Activated CD8-positive, alpha-beta T cell treated with anti-CD3 and anti-CD28 coated beads, Interleukin-2, amount 10 ng/mL, durations not matched to agents 7 days and 5 days (primary cell): Measurements from ENCODE around the gene SLC43A2. TPM values are rescaled to one million over a fixed set of nuclear protein-coding genes. Genes with fewer than 3 reads are reported as not detected.

ENCODE experiments used
- ATAC-seq: fragments of 150-1000 bp; cut with Tn5 transposase; one replicate; pipeline ENCODE4 v1.10.0; 2021; ENCODE audit warnings: moderate library complexity
- CTCF ChIA-PET: fragments of 350-600 bp; sonication (Branson Sonifier 250); formaldehyde crosslinking; loops from one replicate; lab custom pipeline; 2021; ENCODE audit warnings: antibody characterized with exemption; lab: Charles Lee
- POLR2A ChIA-PET: fragments of 350-600 bp; sonication (Branson Sonifier 250); formaldehyde crosslinking; loops from one replicate; lab custom pipeline; 2021; ENCODE audit warnings: antibody characterized with exemption; lab: Charles Lee
- DNase-seq: peaks from one replicate; pipeline ENCODE4 v3.0.0-alpha.2; 2020
- H3K27ac Mint-ChIP-seq: one replicate; pipeline ENCODE4 v1.8.0; 2021; ENCODE audit warnings: mild to moderate bottlenecking, mixed read lengths
- H3K27me3 Mint-ChIP-seq: one replicate; pipeline ENCODE4 v1.8.0; 2021; ENCODE audit warnings: low read depth, mixed read lengths
- H3K36me3 Mint-ChIP-seq: one replicate; pipeline ENCODE4 v1.8.0; 2021; ENCODE audit warnings: low read depth, mixed read lengths
- H3K4me1 Mint-ChIP-seq: one replicate; pipeline ENCODE4 v1.8.0; 2021; ENCODE audit warnings: low read depth, mixed read lengths
- H3K4me3 Mint-ChIP-seq: one replicate; pipeline ENCODE4 v1.8.0; 2021; ENCODE audit warnings: mild to moderate bottlenecking, mixed read lengths
- H3K9me3 Mint-ChIP-seq: one replicate; pipeline ENCODE4 v1.8.0; 2022; ENCODE audit warnings: mixed read lengths; ENCODE audit not compliant: insufficient read depth
- total RNA-seq, 2 experiments: library from RNA; stranded (reverse); gene quantifications; one replicate each; pipeline ENCODE4 v1.2.3, GENCODE V29; 2021

Gene SLC43A2
- total RNA-seq, 2 experiments from 2014 or later = 0.55 to 0.68 TPM

- ATAC-seq (no peak), DNase-seq (no peak)
- H3K4me1 Mint-ChIP-seq = peaks cover 5% of the 10 kb centered on the region
- H3K4me3 Mint-ChIP-seq = no peak overlapping the region
- H3K36me3 Mint-ChIP-seq = no peaks in the 10 kb centered on the region
- no peak overlapping the region for H3K27ac Mint-ChIP-seq
- H3K27me3 Mint-ChIP-seq = no peaks in the 10 kb centered on the region
- H3K9me3 Mint-ChIP-seq = peaks cover 8% of the 10 kb centered on the region
- ChIA-PET POLR2A (no interaction called here), CTCF (no interaction called here)
These were observed 30.7 kb downstream of the SLC43A2 start for GRCh38 chr17:1597861-1598342.

- CTCF ChIA-PET = interaction anchor here (0.7 kb wide), 1 partner anchor 20 kb away, joined by 3 read pairs; no protein-coding TSS in a partner anchor
- no peak overlapping the region for H3K4me3 Mint-ChIP-seq
These were observed 35.1 kb downstream of the SLC43A2 start for GRCh38 chr17:1593630-1593931.

DNA sequence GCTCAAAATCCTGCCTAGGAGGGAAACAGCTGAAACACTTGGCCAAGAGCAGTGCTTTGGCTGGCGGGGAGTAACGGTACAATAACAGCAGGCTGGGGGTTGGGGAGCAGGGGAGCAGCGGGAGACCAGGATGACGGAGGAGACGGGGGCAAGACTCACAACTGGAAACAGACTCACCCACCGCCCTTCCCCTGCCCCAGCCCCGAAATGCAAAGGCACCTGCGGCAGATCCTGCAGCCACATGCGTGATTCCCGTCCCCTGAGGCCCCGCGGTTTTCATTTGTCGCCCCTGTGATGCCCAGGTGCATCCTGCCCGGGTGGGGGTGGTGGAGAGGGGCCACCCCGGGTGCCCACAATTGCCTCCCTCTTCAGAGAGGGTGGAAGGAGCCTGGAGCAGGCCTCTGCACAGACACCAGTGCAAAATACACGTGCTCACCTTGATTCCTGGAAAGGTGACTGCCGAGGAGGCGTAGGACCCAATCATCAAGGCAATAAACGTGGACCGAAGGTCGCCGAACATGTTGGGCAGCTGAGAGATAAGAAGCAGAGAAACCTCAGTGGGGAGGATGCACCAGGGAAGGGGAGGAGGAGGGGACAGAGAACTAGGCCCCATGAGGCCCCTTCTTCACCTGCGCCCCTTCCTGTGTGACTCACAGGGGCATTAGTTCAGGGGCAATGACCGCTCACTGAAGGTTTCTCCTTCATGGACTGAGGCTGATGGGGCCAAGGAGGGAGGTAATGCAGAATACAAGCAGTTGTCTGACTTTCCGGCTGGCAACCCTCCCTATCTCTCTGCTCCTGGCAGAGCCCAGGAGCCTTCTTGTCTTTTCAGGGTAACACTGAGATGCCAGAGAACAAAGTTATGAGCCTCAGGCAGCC is 35.6 kb downstream of the SLC43A2 start:
- H3K27ac Mint-ChIP-seq = peak overlapping the region; percentile 55
- peaks cover 13% of the 10 kb centered on the region for H3K4me1 Mint-ChIP-seq
- DNase-seq = no peak
- ATAC-seq = no peak
- no peaks in the 10 kb centered on the region for H3K27me3 Mint-ChIP-seq
- POLR2A ChIA-PET = no interaction called here
- H3K9me3 Mint-ChIP-seq = no peaks in the 10 kb centered on the region
- H3K36me3 Mint-ChIP-seq = no peaks in the 10 kb centered on the region
- CTCF ChIA-PET = no interaction called here
- no peak overlapping the region for H3K4me3 Mint-ChIP-seq

More at GRCh38 chr17:1593630-1593931, 35.1 kb downstream of the SLC43A2 start:
- Mint-ChIP-seq H3K4me1 (peaks cover 13% of the 10 kb centered on the region), H3K9me3 (no peaks in the 10 kb centered on the region), H3K27me3 (no peaks in the 10 kb centered on the region), H3K36me3 (no peaks in the 10 kb centered on the region), H3K27ac (no peak overlapping the region)
- POLR2A ChIA-PET = no interaction called here
- DNase-seq = no peak
- ATAC-seq = no peak

DNA sequence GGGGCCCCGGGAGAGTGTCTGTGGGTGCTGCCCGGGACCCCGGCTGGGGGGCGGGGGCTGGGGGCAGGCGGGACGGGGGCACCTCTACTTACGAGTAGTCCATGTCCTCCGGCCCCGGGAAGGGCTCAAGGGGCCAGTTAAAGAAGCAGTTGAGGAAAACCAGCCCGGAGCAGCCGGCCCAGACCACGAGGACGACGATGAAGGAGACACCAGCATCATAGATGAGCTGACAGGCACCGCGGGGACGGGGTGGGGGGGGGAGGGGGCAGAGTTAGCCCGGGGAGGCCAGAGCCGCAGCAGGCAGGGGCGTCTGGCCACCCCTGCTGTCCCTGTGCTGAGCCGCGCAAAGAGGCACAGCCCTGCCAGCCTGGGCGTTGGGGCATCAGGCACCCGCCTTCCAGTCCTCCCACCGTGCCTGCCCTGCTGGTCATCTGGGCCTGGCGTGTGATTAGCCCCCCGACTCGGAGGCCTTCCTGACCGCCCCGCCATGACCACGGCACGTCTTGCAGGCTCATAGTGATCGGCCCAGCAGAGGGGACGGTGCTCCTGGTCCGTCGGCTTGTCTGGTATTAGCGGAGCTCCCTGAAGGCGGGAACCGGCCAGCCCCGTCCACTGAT is 37.1 kb downstream of the SLC43A2 start:
- ChIA-PET CTCF (no interaction called here), POLR2A (interaction anchor here (0.6 kb wide), 1 partner anchor 198 kb away, joined by 4 read pairs; no protein-coding TSS in a partner anchor)
- DNase-seq = no peak
- Mint-ChIP-seq H3K36me3 (no peaks in the 10 kb centered on the region), H3K4me3 (no peak overlapping the region), H3K4me1 (peaks cover 13% of the 10 kb centered on the region), H3K27ac (no peak overlapping the region), H3K9me3 (no peaks in the 10 kb centered on the region), H3K27me3 (no peaks in the 10 kb centered on the region)
- no peak for ATAC-seq

- CTCF ChIA-PET = no interaction called here
- Mint-ChIP-seq H3K4me3 (no peak overlapping the region), H3K4me1 (peaks cover 13% of the 10 kb centered on the region), H3K27me3 (no peaks in the 10 kb centered on the region), H3K27ac (no peak overlapping the region), H3K9me3 (no peaks in the 10 kb centered on the region), H3K36me3 (no peaks in the 10 kb centered on the region)
- ATAC-seq (no peak), DNase-seq (no peak)
- POLR2A ChIA-PET = no interaction called here
These were observed 37.7 kb downstream of the SLC43A2 start for GRCh38 chr17:1590747-1591473.

- ChIA-PET POLR2A (no interaction called here), CTCF (interaction anchor here (1.3 kb wide), 1 partner anchor 16 kb away, joined by 4 read pairs; no protein-coding TSS in a partner anchor)
- ATAC-seq (no peak), DNase-seq (no peak)
- no peaks in the 10 kb centered on the region for H3K36me3 Mint-ChIP-seq
- no peaks in the 10 kb centered on the region for H3K27me3 Mint-ChIP-seq
- H3K9me3 Mint-ChIP-seq = no peaks in the 10 kb centered on the region
- no peak overlapping the region for H3K27ac Mint-ChIP-seq
- no peak overlapping the region for H3K4me3 Mint-ChIP-seq
- H3K4me1 Mint-ChIP-seq = peaks cover 13% of the 10 kb centered on the region
These were observed 38.4 kb downstream of the SLC43A2 start for GRCh38 chr17:1590029-1590746.

DNA sequence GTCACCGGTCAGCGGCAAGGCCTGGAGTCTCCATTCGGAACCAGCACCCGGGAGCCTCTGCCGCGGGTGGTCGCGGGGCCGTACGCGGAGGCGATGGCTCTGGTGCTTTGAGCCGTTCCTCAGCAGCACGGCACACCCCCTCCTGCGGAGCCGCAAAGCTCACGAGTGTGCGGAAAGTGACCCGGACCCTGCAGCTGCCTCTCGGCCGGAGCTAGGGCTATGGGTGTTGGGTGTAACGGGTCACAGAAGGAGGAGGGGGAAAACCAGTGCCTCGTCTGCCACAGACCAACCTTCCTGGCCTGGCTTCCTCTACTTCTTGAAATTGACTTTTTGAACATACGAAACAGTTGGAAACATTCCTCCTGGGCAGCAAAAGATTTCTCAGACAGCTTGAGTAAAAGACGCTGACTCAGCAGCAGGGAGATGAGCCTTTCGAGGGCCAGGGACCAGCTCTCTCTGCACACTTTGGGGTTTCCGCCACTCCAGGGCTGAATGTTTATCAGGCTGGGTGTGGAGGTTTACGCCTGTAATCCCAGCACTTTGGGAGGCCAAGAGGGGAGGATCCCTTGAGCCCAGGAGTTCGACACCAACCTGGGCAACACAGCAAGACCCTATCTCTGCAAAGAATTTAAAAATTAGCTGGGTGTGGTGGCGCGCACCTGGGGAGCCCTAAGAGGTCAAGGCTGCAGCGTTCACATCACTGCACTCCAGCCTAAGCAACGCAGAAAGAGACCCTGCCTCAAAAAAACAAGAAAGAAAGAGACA is 39.6 kb downstream of the SLC43A2 start:
- no peaks in the 10 kb centered on the region for H3K36me3 Mint-ChIP-seq
- ChIA-PET POLR2A (no interaction called here), CTCF (interaction anchor here (1.3 kb wide), 1 partner anchor 15 kb away, joined by 4 read pairs; no protein-coding TSS in a partner anchor)
- H3K4me3 Mint-ChIP-seq = no peak overlapping the region
- no peak overlapping the region for H3K27ac Mint-ChIP-seq
- peaks cover 13% of the 10 kb centered on the region for H3K4me1 Mint-ChIP-seq
- no peaks in the 10 kb centered on the region for H3K27me3 Mint-ChIP-seq
- no peaks in the 10 kb centered on the region for H3K9me3 Mint-ChIP-seq
- no peak for DNase-seq
- no peak for ATAC-seq

- Mint-ChIP-seq H3K4me3 (no peak overlapping the region), H3K4me1 (no peaks in the 10 kb centered on the region), H3K27ac (no peak overlapping the region), H3K36me3 (no peaks in the 10 kb centered on the region), H3K27me3 (no peaks in the 10 kb centered on the region), H3K9me3 (no peaks in the 10 kb centered on the region)
- ChIA-PET CTCF (no interaction called here), POLR2A (no interaction called here)
- ATAC-seq (no peak), DNase-seq (no peak)
These were observed 44.5 kb downstream of the SLC43A2 start for GRCh38 chr17:1584167-1584566.

DNA sequence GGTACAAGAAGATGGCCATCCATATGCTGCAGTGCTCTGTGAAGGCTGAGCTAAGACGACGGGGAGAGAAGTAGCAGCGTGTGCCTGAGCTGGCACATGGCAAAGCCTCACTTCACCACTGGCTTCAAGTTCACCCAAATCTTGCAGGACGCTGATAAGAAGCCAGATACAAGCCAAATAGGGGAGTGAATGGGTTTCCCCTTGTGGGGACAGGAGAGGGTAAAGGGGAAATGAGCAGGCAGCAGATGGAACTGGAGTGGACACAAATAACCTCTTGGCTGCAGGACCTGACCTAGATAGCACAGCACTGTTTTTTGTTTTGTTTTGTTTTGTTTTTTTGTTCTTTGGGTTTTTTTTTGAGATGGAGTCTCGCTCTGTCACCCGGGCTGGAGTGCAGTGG is 45.1 kb downstream of the SLC43A2 start:
- ATAC-seq = no peak
- no peaks in the 10 kb centered on the region for H3K4me1 Mint-ChIP-seq
- ChIA-PET POLR2A (no interaction called here), CTCF (no interaction called here)
- no peak overlapping the region for H3K27ac Mint-ChIP-seq
- DNase-seq = no peak
- no peaks in the 10 kb centered on the region for H3K27me3 Mint-ChIP-seq
- H3K4me3 Mint-ChIP-seq = no peak overlapping the region
- H3K9me3 Mint-ChIP-seq = no peaks in the 10 kb centered on the region
- H3K36me3 Mint-ChIP-seq = no peaks in the 10 kb centered on the region

DNA sequence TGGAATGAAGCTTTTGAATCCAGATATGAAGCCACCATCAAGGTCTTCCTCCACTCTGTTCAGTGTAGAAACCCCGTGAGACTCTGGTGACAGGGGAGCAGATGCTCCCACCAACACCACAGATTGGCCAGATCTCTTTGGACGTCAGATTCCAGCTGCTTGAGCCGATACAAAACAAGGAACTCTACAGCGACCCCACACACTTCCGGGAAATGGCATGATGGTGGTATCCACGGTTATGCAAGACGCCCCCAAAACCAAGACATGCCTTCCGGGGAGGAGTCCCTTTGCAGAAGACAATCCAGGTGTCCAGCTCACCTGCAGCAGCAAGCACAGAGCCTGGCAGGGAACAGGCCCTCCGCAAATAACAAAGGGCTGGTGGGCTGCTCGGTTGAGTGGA is 46.3 kb downstream of the SLC43A2 start:
- no peak for ATAC-seq
- CTCF ChIA-PET = no interaction called here
- no peaks in the 10 kb centered on the region for H3K27me3 Mint-ChIP-seq
- no peaks in the 10 kb centered on the region for H3K36me3 Mint-ChIP-seq
- DNase-seq = no peak
- no peak overlapping the region for H3K4me3 Mint-ChIP-seq
- H3K27ac Mint-ChIP-seq = no peak overlapping the region
- H3K9me3 Mint-ChIP-seq = no peaks in the 10 kb centered on the region
- POLR2A ChIA-PET = no interaction called here
- peaks cover 3% of the 10 kb centered on the region for H3K4me1 Mint-ChIP-seq
